Lung (tissue), 12 donors: Measurements from ENCODE around the gene BUB3. TPM values are rescaled to one million over a fixed set of nuclear protein-coding genes. Genes with fewer than 3 reads are reported as not detected.

Source experiments
- ATAC-seq: fragments of 200-7000 bp; cut with Tn5 transposase; one replicate; pipeline ENCODE4 v1.9.1; 2020; ENCODE audit warnings: moderate number of reproducible peaks; ENCODE audit not compliant: insufficient read depth, low FRiP score
- DNase-seq, 3 donors: peaks; one replicate each; pipeline ENCODE4 v3.0.0-alpha.2; 2013 to 2017
- H3K27ac ChIP-seq, 2 donors: one replicate each; pipeline ENCODE4 v1.5.1; 2013; ENCODE audit warnings: mild to moderate bottlenecking in 2 of 2, moderate library complexity in 2 of 2, control low read depth in 1 of 2, inconsistent platforms in 1 of 2, low read depth in 1 of 2, low read length in 1 of 2
- H3K27me3 ChIP-seq, 3 donors: one replicate each; pipeline ENCODE4 v1.5.1; 2013; ENCODE audit warnings: low read length in 2 of 3; ENCODE audit not compliant: control insufficient read depth in 3 of 3, insufficient read depth in 3 of 3
- H3K36me3 ChIP-seq, 4 donors: one replicate each; pipeline ENCODE4 v1.5.1; 2013; ENCODE audit warnings: low read length in 4 of 4, mild to moderate bottlenecking in 1 of 4, moderate library complexity in 1 of 4; ENCODE audit not compliant: control insufficient read depth in 4 of 4, insufficient read depth in 4 of 4
- H3K4me1 ChIP-seq, 5 donors: one replicate each; pipeline ENCODE4 v1.5.1; 2013; ENCODE audit warnings: low read length in 5 of 5, mild to moderate bottlenecking in 2 of 5, moderate library complexity in 1 of 5; ENCODE audit not compliant: control insufficient read depth in 5 of 5, insufficient read depth in 5 of 5
- H3K4me3 ChIP-seq: one replicate; pipeline ENCODE4 v1.5.1; 2013; ENCODE audit warnings: mild to moderate bottlenecking, control low read depth, moderate library complexity
- H3K9ac ChIP-seq, 2 donors: one replicate each; pipeline ENCODE4 v1.5.1; 2013; ENCODE audit warnings: low read length in 2 of 2, control low read depth in 1 of 2; ENCODE audit not compliant: insufficient read depth in 1 of 2
- H3K9me3 ChIP-seq, 4 donors: one replicate each; pipeline ENCODE4 v1.5.1; 2013; ENCODE audit warnings: low read length in 3 of 4, mild to moderate bottlenecking in 1 of 4, moderate library complexity in 1 of 4; ENCODE audit not compliant: control insufficient read depth in 4 of 4, insufficient read depth in 3 of 4
- WGBS, 2 donors: extraction: QIAGEN DNeasy Blood & Tissue Kit; methylation state at CpG; one replicate each; pipeline ENCODE4 v1.1.7; 2013; 5-methylcytosine and 5-hydroxymethylcytosine counted together
- polyA plus RNA-seq, 2 donors: library from polyadenylated mRNA; stranded (reverse); fragments of 200-250 nt; gene quantifications; one replicate each; pipeline ENCODE4 v1.2.1, GENCODE V29; 2013
- total RNA-seq, 2 donors: library from RNA; depleted of rRNA in 1 of 2; stranded (reverse); fragments of >200 nt in 1 of 2; gene quantifications; one replicate each; pipeline ENCODE4 v1.2.1, GENCODE V29; 2014 to 2021
- TF ChIP-seq, protein P1 (sequence below): IDR thresholded peaks from 2 replicates; pipeline ENCODE4 v1.5.1; 2012; ENCODE audit warnings: mild to moderate bottlenecking; ENCODE audit errors: control extremely low read depth, extremely low read depth
- donor health status: control.
- donor health status: control.
- donor health status: Bipolar disorder and iron deficiency.
- donor health status: healthy.
- donor health status: DM: yes; HTN: yes; CAD: no.

BUB3 gene
- total and polyA plus RNA-seq, 4 donors: 35.4 to 114 (median 64.1) TPM

DNA sequence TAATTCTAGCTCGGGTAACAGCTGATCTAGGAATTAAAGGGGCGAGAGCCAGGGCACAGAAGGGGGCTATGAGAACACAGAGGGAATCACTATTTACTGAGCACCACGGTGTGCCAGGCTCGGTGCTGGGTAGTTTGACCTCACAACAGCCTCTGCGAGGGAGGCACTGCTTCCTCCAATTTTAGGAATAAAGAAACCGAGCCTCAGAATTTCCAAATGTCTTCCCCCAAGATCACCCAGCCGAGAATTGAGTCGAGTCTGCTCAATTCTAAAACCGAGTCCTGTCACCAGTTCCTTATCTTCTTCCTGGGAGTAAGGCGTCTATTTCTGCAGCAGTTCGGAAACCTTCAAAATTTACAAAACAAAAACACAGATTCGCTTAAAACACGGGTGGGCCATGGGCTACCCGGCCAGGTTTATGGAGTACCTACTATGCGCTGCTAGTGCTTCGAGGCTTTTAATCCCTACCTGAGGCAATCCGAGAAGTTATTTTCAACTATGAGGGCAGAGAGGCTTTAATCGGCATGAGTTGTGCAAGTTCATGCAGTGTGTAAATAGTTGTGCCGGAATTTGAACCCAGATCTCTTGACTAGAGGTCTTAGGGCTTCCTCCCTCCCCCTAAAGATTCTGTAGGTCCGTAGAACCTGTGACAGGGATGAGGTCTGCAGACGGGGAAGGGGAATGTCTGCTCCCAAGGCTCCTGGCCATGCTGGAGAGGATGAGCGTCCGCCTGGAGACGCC lies 7.1 kb upstream of the BUB3 start:
- no peak overlapping the region for H3K27ac ChIP-seq
- no peak for DNase-seq
- no peak overlapping the region for H3K4me3 ChIP-seq
- no peak overlapping the region for H3K9ac ChIP-seq
- no peaks in the 10 kb centered on the region for H3K36me3 ChIP-seq
- peaks cover 23 to 94% (median 79%) of the 10 kb centered on the region in 3 donors for H3K27me3 ChIP-seq
- TF ChIP-seq, protein P1, sequence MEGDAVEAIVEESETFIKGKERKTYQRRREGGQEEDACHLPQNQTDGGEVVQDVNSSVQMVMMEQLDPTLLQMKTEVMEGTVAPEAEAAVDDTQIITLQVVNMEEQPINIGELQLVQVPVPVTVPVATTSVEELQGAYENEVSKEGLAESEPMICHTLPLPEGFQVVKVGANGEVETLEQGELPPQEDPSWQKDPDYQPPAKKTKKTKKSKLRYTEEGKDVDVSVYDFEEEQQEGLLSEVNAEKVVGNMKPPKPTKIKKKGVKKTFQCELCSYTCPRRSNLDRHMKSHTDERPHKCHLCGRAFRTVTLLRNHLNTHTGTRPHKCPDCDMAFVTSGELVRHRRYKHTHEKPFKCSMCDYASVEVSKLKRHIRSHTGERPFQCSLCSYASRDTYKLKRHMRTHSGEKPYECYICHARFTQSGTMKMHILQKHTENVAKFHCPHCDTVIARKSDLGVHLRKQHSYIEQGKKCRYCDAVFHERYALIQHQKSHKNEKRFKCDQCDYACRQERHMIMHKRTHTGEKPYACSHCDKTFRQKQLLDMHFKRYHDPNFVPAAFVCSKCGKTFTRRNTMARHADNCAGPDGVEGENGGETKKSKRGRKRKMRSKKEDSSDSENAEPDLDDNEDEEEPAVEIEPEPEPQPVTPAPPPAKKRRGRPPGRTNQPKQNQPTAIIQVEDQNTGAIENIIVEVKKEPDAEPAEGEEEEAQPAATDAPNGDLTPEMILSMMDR: no peak
- peaks cover 0 to 31% (median 10%) of the 10 kb centered on the region in 5 donors for H3K4me1 ChIP-seq
- no peak for ATAC-seq
- 10 to 12% methylated on average over 24 of the region's 24 CpGs for WGBS, 2 donors
- peaks cover 0 to 12% (median 0%) of the 10 kb centered on the region in 4 donors for H3K9me3 ChIP-seq

DNA sequence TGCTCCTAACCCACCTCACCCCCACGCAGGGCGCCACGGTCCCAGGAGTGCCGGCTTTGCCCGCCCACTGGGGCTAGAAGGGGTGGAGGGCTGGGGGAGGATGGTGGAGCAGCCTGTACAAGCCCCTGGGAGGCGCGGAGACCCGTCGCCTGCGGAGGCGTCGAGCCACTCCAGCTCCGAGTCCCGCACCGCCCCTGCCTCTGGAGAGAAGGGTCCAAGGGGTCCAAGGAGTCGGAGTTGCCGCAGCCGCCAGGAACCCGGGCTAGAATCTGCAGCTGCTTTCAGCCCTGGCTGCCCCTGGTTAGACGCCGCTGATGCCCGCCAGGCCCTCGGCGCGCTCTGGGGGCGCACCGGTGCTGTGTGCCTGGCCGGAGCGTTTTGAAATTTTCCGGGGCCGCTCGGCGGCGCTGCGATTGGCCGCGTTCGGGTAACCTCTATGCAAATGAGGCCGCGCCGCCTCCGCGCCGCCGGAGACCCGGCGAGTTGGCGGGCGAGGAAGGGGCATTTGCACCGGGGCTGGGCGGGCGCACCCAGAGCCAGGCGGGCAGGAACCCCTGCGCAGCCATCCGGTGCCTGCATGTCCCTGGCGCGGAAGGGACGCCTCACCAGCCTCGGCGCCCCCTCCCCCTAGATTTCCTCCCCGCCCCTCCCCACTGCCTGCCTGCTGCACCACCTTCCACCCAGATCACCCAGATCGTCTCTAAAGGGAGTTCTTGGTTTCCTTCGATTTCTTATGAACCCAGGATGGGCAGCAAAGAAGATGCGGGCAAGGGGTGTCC lies 6.4 kb upstream of the BUB3 start, which contains the start of gene HMX2:
TSS of gene HMX2 (plus strand) at position 502 of the 779 bp plus-strand sequence. CDS start at position 745, 243 bp downstream.
- WGBS, 2 donors: 3% methylated on average over 59 to 64 of the region's 64 CpGs
- Histone ChIP-seq H3K4me1 (peaks cover 0 to 31% (median 10%) of the 10 kb centered on the region in 5 donors), H3K9ac (no peak within 1 kb of the TSS), H3K9me3 (peaks cover 0 to 12% (median 0%) of the 10 kb centered on the region in 4 donors), H3K4me3 (no peak within 1 kb of the TSS), H3K27me3 (peaks cover 23 to 94% (median 81%) of the 10 kb centered on the region in 3 donors), H3K36me3 (no peaks in the 10 kb centered on the region), H3K27ac (no peak within 1 kb of the TSS)
- no peak for ATAC-seq
- DNase-seq: no peak
- TF ChIP-seq, protein P1: no peak

DNA sequence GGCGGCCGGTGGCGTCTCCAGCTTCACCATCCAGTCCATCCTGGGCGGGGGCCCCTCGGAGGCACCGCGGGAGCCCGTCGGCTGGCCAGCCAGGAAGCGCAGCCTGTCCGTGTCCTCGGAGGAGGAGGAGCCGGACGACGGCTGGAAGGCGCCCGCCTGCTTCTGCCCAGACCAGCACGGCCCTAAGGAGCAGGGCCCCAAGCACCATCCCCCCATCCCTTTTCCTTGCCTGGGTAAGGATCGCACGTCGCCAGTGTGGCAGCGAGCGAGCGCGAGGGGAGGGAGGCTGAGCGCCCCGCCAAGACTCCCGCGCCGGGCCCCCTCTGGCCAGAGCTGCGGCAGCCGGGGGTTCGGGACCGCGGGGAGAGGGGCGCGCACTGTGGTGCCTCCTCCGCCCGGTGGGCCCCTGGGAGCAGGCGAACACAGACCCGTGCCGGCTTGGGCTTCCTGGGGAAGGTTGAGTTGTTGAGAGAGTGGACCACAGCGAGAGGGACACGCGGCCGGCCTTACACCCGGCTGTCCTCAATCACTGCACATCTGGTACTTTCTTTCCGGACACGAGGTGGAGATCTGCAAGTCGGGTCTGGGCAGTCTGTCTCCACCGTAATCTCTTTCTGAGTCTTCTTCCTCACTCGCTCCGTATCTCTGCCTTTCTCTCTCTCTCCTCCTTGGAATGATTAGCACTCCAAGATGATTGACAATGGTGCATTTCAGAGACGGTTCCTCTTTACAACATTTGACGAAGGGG lies 5.6 kb upstream of the BUB3 start:
- H3K4me3 ChIP-seq: no peak overlapping the region
- no peak for ATAC-seq
- H3K4me1 ChIP-seq: peaks cover 0 to 31% (median 10%) of the 10 kb centered on the region in 5 donors
- H3K27ac ChIP-seq: no peak overlapping the region
- peaks cover 0 to 12% (median 0%) of the 10 kb centered on the region in 4 donors for H3K9me3 ChIP-seq
- 2 to 5% methylated on average over 48 to 55 of the region's 55 CpGs for WGBS, 2 donors
- peaks cover 23 to 93% (median 81%) of the 10 kb centered on the region in 3 donors for H3K27me3 ChIP-seq
- H3K9ac ChIP-seq: no peak overlapping the region
- DNase-seq: no peak
- H3K36me3 ChIP-seq: no peaks in the 10 kb centered on the region
- TF ChIP-seq, protein P1: no peak
